Osteoblast (primary cell): Measurements from ENCODE around the gene KTN1. TPM values are rescaled to one million over a fixed set of nuclear protein-coding genes. Genes with fewer than 3 reads are reported as not detected.

Experiments
- DNase-seq: peaks from one replicate; pipeline ENCODE4 v3.0.0; 2011; ENCODE audit warnings: low spot score, mixed read lengths; ENCODE audit not compliant: insufficient read length; ENCODE audit errors: missing footprints
- H2AFZ ChIP-seq: 2 replicates; pipeline ENCODE4 v1.6.0; 2011; ENCODE audit warnings: mild to moderate bottlenecking, low read length
- H3K27ac ChIP-seq: 2 replicates; pipeline ENCODE4 v1.5.1; 2011; ENCODE audit warnings: mild to moderate bottlenecking, low read depth, low read length, moderate library complexity
- H3K27me3 ChIP-seq: 2 replicates; pipeline ENCODE4 v1.6.0; 2012; ENCODE audit warnings: mild to moderate bottlenecking, control low read depth, inconsistent platforms, low read length, moderate library complexity; ENCODE audit not compliant: insufficient read depth
- H3K36me3 ChIP-seq: 2 replicates; pipeline ENCODE4 v1.5.1; 2011; ENCODE audit warnings: mild to moderate bottlenecking, low read length, control low read depth, moderate library complexity; ENCODE audit not compliant: insufficient read depth
- H3K4me1 ChIP-seq: 2 replicates; pipeline ENCODE4 v1.5.1; 2011; ENCODE audit warnings: mild to moderate bottlenecking, low read length, control low read depth, moderate library complexity; ENCODE audit not compliant: insufficient read depth
- H3K4me2 ChIP-seq: 2 replicates; pipeline ENCODE4 v1.6.0; 2011; ENCODE audit warnings: mild to moderate bottlenecking, low read length; ENCODE audit not compliant: insufficient read depth
- H3K4me3 ChIP-seq: fragments of 200-600 bp; sonication (generic); 3 replicates; pipeline ENCODE4 v1.5.1; 2012; ENCODE audit warnings: mild to moderate bottlenecking, low read length, inconsistent platforms; ENCODE audit not compliant: insufficient read depth
- H3K79me2 ChIP-seq: 2 replicates; pipeline ENCODE4 v1.6.0; 2012; ENCODE audit warnings: mild to moderate bottlenecking, low read length, control low read depth, inconsistent platforms; ENCODE audit not compliant: insufficient read depth
- H3K9me3 ChIP-seq: 2 replicates; pipeline ENCODE4 v1.5.1; 2011; ENCODE audit warnings: low read depth, low read length, control low read depth
- H4K20me1 ChIP-seq: 2 replicates; pipeline ENCODE4 v1.6.0; 2012; ENCODE audit warnings: mild to moderate bottlenecking, low read length, control low read depth; ENCODE audit not compliant: insufficient read depth
- CTCF ChIP-seq: IDR thresholded peaks from 2 replicates; pipeline ENCODE4 v1.5.1; 2011; ENCODE audit warnings: mild to moderate bottlenecking, low read depth, low read length, moderate library complexity; ENCODE audit errors: extremely low read depth
- total RNA-seq: library from RNA; depleted of rRNA; stranded (reverse); fragments of >200 nt; gene quantifications from 2 replicates; pipeline ENCODE4 v1.2.3, GENCODE V29; 2012

The KTN1 gene
- total RNA-seq, 1 donor, result 172 TPM

GRCh38 chr14:55553791-55554190, 26.2 kb upstream of the KTN1 start:
- no peaks in the 10 kb centered on the region for H3K27me3 ChIP-seq
- no peaks in the 10 kb centered on the region for H3K36me3 ChIP-seq
- H3K4me1 ChIP-seq, result peaks cover 9% of the 10 kb centered on the region
- peaks cover 4% of the 10 kb centered on the region for H3K9me3 ChIP-seq
- no peak overlapping the region for H3K4me2 ChIP-seq
- DNase-seq, result no peak
- H3K27ac ChIP-seq, result no peak overlapping the region
- TF ChIP-seq CTCF, result no peak
- H3K4me3 ChIP-seq, result no peak overlapping the region
- H4K20me1 ChIP-seq, result no peaks in the 10 kb centered on the region
- no peaks in the 10 kb centered on the region for H3K79me2 ChIP-seq
- H2AFZ ChIP-seq, result no peak overlapping the region

GRCh38 chr14:55556929-55557623, 22.9 kb upstream of the KTN1 start:
- H3K4me3 ChIP-seq, result no peak overlapping the region
- peaks cover 4% of the 10 kb centered on the region for H3K9me3 ChIP-seq
- no peaks in the 10 kb centered on the region for H3K36me3 ChIP-seq
- DNase-seq, result peak; percentile 84
- H3K27me3 ChIP-seq, result no peaks in the 10 kb centered on the region
- no peak for TF ChIP-seq CTCF
- peak overlapping the region; percentile 46 for H3K4me2 ChIP-seq
- no peak overlapping the region for H2AFZ ChIP-seq
- no peaks in the 10 kb centered on the region for H4K20me1 ChIP-seq
- H3K4me1 ChIP-seq, result peaks cover 9% of the 10 kb centered on the region
- no peak overlapping the region for H3K27ac ChIP-seq
- no peaks in the 10 kb centered on the region for H3K79me2 ChIP-seq

- H3K4me3 ChIP-seq, result no peak overlapping the region
- no peak for TF ChIP-seq CTCF
Observed at GRCh38 chr14:55562135-55562534, 17.9 kb upstream of the KTN1 start.

GRCh38 chr14:55568618-55569017, 11.4 kb upstream of the KTN1 start:
- Histone ChIP-seq H2AFZ (no peak overlapping the region), H3K9me3 (no peaks in the 10 kb centered on the region), H3K4me1 (peaks cover 4% of the 10 kb centered on the region), H3K27ac (no peak overlapping the region), H3K4me3 (no peak overlapping the region), H4K20me1 (no peaks in the 10 kb centered on the region), H3K4me2 (no peak overlapping the region), H3K79me2 (no peaks in the 10 kb centered on the region), H3K27me3 (no peaks in the 10 kb centered on the region), H3K36me3 (no peaks in the 10 kb centered on the region)
- no peak for TF ChIP-seq CTCF
- DNase-seq, result no peak

More at GRCh38 chr14:55562135-55562534, 17.9 kb upstream of the KTN1 start:
- Histone ChIP-seq H3K4me1 (peaks cover 4% of the 10 kb centered on the region), H3K79me2 (no peaks in the 10 kb centered on the region), H3K9me3 (no peaks in the 10 kb centered on the region), H3K36me3 (no peaks in the 10 kb centered on the region), H3K4me2 (no peak overlapping the region), H4K20me1 (no peaks in the 10 kb centered on the region), H3K27me3 (no peaks in the 10 kb centered on the region), H3K27ac (no peak overlapping the region), H2AFZ (no peak overlapping the region)
- DNase-seq, result no peak
